ENCODE measurements around the gene GPRC5C.
"Not testable (repeated sequence)": the region's sequence is repeated elsewhere in the genome, so short reads cannot be mapped to it uniquely, and the experiment has no call there.

The GPRC5C gene

DNA sequence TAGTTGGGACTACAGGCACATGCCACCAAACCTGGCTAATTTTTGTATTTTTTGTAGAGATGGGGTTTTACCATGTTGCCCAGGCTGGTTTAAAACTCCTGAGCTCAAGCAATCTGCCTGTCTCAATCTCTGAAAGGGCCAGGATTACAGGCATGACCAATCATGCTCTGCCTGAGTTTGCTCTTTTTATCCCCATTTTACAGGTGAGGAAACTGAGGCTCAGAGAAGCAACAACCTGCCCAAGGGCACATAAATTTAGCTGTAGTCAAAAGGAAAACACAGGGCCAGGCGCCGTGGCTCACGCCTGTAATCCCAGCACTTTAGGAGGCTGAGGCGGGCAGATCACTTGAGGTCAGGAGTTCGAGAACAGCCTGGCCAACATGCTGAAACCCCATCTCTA is 26.6 kb upstream of the GPRC5C start:
- DNase-seq (ENCODE audit: low read depth in 2 of 2): not testable (repeated sequence)

DNA sequence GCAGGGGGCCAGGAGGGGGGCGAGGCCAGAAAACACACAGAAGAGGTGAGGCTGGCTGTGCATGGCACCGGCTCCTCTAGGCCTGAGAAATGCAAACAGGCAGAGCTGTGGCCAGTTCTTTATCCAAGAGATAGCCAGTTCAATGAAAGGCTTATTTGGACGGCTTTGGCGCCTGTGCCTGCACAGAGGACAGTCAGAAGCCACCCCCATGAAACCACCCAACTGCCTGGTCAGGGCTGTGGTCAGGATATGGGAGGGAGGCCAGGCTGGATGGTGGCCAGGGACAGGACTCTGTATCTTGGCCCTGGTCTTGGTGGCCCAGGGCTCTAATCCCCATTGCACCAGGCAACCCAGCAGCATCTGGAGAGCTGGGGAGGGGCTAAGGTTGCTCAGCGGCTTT is 24.5 kb upstream of the GPRC5C start:
- DNase-seq (ENCODE audit: low read depth in 2 of 2): no peak

DNA sequence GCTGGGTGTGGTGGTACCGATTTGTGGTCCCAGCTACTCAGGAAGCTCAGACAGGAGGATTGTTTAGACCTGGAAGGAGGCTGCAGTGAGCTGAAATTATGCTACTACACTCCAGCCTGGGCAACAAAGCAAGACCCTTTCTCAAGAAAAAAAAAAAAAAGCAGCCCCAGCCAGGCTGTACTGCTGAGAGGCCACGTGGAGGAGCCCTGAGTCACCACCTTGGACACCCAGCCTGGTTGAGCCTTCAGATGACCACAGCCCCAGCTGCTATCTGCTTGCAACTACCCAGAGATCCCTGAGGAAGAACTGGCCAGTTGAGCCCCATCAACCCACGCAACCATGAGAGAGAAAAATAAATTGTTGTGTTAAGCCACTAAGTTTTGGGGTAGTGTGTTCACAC is 23.6 kb upstream of the GPRC5C start:
- no peak for DNase-seq (ENCODE audit: low read depth in 2 of 2)

DNA sequence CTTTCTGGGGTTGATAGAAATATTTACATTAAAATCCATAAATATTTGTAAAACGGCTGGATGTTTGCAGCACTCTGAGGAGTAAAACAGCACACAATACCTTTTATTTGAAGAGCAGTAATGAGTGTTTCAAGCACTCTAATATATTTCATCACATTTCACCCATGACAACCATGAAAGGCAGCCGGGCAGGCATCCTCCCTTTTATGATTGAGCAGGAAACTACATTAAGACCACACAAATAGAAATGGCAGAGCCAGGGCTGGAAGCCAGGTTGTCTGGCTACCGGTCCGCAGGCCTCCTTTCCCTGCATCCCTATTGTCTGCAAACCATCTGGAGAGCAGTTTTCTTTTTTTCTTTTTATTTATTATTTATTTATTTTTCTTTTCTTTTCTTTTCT is 23.1 kb upstream of the GPRC5C start:
- DNase-seq (ENCODE audit: low read depth in 2 of 2): no peak

DNA sequence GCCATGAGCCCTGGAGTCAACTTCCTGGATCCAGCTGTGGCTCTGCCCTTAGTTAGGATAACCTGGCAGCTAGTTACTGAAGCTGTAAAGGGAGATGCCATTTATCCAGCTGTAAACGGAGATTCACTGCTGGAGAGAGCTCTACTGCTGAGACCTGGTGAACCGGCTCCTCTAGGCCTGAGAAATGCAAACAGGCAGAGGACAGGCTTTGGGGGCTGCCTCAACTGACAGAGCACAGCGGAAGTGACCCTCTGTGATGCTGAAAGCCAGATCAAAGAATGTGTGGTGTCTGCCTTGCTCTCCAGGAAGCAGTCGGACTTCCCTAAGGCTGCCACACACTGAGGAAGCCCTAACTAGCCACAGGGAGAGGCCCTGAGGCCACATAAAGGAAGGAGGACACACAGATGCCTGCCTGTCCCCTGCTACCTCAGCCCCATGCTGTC is 21.9 kb upstream of the GPRC5C start:
- DNase-seq (ENCODE audit: low read depth in 2 of 2): no peak

DNA sequence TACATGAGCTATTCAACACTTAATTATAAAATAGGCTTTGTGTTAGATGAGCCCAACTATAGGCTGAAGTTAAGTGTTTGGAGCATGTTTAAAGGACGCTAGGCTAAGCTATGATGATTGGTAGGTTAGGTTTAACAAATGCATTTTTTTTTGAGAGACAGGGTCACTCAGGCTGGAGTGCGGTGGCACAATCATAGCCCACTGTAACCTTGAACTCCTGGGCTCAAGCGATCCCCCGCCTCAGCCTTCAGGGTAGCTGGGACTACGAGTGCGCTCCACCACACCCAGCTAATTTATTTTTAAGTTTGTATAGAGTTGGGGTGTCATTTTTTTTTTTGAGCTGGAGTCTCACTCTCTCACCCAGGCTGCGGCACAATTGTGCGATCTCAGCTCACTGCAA is 19.3 kb upstream of the GPRC5C start:
- DNase-seq (ENCODE audit: low read depth in 2 of 2): no peak

DNA sequence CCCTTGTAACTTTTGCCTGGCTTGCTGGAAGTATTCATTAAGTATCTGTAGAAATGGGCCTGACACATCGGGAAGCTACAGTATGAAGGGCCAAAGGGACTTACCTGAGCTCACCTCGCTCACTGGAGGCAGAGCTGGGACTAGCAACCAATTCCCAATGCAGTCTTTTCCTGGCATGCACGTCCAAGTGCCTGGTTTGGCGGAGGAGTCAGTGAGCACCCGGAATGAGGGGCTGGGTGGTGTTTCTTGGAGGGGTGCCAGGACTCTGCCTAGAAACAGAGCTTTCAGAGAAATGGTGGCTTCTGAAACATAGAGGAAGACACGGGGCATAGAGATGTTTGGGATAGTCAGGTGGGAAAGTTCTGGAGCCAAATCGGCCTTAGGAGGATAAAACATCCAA is 18.4 kb upstream of the GPRC5C start:
- no peak for DNase-seq (ENCODE audit: low read depth in 2 of 2)

DNA sequence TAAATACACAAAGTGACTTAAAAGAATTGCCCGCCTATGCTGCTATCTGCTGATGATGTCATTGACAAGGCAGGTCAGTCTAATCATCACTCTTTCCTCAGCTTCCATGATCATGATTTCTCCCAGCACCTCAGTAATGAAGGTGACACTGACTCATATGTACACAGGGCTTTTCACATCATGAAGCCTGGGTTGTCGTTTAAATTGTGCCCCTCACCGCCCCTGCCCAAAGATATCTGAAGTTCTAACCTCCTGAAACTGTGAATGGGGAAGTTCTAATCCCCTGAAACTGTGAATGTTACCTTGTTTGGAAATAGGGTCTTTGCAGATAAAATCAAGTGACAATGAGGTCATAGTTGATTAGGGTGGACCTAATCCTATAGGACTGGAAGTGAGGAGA is 17.4 kb upstream of the GPRC5C start:
- no peak for DNase-seq (ENCODE audit: low read depth in 2 of 2)

DNA sequence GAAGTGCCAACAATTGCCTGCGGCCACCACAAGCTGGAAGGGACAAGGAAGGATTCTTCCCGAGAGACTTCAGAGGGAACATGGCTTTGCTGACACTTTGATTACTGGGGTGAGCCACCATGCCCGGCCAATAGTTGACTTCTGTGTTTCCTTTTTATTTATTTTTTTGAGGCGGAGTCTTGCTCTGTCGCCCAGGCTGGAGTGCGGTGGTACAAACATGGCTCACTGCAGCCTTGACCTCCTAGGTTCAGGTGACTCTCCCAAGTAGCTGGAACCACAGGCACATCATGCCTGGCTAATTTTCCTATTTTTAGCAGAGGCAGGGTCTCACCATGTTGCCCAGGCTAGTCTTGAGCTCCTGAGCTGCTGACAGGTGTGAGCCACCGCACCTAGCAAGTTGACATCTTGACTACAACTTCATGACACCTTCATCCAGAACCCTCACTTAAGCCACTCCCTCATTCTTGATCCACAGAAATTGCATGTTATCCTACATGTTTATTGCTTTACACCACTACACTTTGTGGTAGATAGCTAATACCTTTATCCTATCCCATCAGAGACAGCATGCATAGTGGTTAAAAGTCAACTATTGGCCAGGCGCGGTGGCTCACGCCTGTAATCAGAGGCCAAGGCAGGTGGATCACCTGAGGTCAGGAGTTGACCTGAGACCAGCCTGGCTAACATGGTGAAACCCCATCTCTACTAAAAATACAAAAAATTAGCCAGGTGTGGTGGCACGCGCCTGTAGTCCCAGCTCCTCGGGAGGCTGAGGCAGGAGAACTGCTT is 16.1 kb upstream of the GPRC5C start:
- no peak for DNase-seq (ENCODE audit: low read depth in 2 of 2)

DNA sequence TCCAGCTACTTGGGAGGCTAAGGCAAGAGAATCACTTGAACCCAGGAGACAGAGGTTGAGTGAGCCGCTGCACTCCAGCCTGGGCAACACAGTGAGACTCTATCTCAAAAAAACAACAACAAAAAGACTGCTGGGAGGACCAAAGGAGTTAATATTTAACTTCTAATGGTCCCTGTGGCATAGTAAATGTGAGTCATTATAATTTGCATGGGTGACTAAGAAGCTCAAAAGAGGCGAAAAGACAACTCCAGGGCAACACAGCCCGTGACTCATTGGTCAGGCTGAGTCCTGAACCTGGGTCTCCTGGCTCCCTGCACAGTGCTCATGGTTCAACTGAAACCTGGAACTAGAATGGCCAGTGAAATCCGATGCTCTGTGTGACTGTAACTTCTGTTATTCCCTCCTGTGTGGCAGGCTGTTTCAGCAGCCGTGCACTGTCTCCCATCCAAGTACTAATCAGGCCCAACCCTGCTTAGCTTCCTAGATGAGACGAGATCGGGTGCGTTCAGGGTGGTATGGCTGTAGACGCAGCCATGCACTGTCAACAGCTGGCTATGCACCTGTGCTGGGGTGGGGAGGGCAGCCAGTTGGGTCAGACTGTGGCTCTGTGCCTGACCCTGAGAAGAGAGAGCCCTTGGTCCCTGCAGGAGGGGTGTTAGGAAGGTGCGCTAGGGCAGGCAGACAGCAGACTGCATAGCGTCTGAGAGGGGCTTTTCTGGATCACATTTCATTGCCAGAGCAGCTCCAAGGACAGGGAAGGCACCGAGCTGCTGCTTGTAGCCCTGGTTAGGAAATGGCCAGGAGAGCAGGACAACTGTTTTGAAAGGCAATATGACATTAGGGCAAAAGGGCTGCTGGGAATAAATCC is 14.5 kb upstream of the GPRC5C start:
- no peak for DNase-seq (ENCODE audit: low read depth in 2 of 2)

DNA sequence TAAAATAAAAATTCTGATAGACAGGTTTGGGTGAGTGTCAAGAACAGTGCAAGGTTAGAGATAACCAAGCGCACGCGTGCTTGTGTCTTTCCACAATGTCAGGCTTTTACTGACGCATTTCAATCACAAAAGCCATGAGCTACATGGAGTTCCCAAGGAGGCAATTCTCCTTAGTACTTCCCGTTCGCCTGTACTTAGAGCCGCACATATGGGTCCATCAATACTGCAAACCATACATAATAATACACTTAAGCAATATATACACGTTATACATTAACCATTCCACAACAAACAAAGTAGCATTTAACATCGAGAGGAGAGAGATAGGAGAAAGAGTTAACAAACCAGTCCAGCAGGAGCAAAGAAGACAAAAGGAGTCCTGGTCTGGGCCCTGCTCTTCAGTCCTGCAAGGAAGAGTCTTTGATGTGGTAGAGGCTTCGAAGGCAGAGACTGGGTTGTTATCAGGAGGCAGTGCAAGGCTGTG is 11.9 kb upstream of the GPRC5C start:
- no peak for DNase-seq (ENCODE audit: low read depth in 2 of 2)

DNA sequence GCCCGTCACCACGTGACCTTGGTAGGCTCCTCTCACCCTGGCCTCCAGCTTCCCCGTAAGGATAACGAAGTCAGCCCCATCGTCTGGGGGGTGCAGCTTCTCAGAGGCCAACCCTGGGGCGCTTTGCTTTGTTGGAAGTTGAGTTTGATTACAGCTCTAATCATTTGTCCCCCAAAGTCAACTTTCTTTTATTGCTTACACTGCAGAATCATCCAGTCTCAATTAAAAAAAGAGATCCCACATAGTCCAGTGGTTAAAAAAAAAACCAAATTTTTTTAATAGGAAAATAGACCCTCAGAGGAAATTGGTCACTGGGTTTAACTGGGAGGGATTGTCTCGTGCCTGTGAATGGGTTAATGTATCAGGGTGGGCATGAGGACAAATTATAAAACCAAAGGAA is 7.8 kb upstream of the GPRC5C start:
- DNase-seq (ENCODE audit: low read depth in 2 of 2): no peak

DNA sequence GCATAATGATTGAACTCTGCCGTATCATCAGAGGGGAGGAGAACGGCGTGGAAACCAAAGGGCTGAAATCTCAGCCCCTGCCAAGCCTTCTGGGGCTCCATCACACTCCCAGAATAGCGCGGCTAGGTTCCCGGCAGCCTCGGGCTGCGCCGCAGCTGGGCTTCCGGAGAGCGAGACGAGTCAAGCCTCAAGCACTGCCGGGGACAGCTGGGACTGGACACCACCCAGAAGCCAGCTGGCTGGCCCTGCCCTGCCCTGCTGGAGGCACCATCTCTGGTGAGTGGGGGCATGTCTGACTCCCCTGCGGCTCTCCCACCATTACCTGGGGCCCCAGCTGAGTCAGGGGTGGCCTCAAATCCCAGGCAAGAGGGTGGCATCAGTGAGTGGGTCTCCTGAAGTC is 7.2 kb upstream of the GPRC5C start:
- no peak for DNase-seq (ENCODE audit: low read depth in 2 of 2)

DNA sequence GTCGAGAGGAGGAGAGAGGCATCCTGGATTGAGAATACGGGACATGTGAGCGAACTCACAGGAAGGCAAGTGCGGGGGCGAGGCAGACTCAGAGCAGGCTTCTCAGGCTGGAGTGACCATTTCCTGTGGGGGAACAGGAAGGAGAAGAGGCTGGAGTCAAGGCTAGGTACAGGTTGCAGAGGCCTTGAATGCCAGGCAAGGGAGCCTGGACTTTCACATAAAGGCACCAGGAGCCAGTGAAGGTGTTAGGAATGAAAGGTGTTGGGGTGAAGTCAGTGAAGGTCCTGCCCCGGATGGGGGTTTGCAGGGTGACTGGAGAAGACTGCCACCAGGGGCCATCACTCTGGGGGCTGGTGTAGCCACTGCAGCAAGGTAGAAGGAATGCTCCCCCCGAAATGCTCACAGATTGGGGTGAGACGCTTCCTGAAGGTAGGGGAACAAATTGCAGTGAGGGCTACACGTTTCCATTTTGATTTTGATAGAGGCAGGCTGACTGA is 5.3 kb upstream of the GPRC5C start:
- no peak for DNase-seq (ENCODE audit: low read depth in 2 of 2)

DNA sequence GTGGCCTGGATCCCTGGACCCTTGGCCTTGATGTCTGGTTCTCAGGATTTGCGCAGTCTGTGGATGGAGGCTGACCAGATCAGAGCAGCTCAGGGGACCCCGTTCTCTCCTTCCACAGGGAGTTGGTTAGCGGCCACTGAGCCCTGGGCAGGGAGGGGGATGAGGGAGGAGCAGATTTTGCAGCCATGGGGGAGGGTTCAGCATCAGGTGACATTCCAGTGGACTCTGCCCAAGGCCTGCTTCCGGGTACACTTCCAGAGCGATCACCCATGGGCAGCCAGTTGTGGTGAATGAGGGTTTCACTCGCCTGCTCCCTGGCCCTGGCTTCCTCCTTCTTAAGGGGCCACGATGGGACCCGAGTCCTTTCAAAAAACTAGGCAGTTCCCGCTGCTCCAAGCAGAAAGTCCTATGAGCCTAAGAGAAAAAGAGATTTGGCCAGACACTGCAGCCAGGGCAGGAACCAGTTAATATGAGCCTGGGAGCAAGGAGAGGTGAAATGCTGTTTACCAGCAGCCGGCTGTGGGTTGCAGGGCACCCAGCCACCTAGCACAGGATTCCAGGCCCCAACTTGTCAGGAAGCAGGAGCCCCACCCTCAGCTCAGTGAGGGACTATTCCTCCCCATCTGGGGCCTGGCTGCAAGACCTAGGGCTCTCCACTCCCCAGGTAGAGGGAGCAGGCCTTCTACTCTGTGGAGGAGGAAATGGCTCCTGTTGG is 4.7 kb upstream of the GPRC5C start:
- DNase-seq (ENCODE audit: low read depth in 2 of 2): no peak

DNA sequence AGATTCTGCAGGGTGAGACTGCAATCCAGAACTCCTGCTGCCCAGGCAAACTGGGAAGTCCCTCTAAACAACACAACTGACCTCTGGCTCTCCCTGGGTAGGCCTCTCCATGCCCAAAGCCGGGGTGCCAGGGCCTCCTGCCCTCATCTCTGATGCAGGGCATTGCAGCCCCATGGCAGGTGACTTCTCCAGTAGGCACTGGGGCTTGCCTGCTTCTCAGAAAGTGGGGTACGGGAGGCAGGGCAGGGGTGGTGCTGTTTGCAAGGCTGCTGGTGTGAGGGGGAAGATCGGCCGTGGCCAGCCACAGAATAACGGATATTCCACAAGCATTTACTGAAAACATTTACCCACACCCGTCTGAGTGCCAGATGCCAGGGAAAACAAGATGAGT is 4.1 kb upstream of the GPRC5C start:
- no peak for DNase-seq (ENCODE audit: low read depth in 2 of 2)

DNA sequence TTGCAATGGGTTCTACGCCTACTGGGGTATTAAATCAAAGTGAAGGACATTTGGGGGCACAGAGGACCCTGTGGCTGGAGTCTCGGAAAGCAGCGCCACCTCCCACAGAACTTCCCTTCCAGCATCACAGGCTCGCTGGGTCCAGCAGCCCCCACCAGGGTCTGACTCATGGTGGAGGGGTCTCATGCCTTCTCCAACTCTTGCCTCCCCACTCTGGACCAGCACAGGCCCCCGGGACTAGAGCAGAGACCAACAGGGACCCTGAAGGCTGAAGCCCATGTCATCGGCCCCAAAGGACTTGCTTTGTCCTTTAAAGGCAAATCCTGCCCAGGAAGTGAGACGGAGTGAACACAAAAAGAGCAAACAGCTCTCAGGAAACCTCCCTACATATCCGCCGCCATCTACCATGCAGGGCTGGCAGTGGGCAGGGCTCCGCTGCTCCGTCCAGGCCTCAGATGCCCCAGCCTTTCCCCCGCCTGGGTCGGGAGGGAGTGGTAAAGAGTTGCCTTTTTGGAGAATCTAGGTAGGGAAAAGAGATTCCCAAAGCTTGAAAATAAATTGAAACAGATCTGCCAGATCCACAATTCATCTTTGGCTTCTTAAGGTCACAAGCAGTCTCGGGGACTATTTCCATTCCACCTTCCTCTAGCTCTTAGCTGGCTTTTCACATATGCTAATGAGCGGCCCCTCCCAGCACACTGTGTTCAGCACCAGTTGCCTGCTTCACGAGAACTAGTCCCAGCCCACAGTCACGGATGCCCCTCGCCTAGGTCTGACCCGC is 2.1 kb upstream of the GPRC5C start:
- DNase-seq (ENCODE audit: low read depth in 2 of 2): no peak

DNA sequence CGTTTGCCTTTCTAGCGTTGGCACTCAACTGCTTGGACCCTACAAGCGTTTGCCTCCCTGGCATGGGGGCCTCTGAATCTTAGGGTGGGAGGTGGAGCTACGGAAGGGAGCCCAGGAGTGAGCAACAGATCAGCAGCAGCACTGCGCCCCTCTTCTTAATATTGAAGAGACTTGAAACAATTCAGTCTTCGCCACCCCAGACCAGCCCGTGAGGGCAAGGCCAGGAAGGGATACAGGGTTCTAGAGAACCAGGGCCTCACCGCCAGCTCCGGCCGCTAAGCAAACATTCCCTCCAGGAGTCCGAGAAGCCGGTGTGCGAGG is 1.5 kb upstream of the GPRC5C start:
- no peak for DNase-seq (ENCODE audit: low read depth in 2 of 2)

DNA sequence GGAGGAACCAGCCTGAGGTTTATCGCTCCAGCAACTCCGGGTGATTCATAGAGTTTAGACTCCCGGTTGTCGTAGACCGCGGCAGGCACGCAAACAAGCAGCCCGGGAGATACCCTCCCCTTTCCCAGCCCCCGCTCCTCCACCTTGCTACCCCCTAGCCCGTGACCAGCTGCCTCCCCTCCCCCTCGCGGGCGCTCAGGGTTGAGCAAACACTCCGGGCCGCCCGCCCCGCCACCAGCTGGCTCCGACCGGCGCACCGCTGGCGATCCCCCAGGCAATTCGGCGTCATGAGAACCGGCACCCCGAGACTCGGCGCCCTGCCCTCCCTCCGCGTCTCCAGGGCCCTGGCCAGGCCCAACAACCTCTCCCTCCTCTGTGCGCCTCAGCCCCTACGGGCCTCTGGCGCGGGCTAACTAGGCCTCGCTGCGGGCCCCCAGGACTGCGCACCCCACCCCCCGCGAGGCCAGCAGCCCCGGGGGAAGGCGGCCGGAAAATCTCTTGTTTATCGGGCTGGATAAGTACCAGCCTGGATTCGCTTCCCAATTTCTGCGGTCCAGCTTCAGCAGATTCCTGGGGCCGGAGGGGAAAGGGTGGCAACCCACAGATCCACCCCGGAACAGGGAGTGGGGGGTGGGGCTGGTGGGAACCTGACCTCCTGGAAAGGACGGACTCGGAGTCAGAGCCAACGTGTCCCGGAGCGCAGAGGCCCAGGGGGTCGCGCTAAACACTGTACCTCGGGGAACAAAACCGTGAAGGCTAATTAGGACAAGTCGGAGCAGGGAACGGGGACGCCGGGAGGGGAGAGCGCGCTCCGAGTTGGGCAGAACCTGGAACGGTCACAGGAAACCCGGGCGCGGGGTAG is 951 bp upstream of the GPRC5C start:
- no peak for DNase-seq (ENCODE audit: low read depth in 2 of 2)

DNA sequence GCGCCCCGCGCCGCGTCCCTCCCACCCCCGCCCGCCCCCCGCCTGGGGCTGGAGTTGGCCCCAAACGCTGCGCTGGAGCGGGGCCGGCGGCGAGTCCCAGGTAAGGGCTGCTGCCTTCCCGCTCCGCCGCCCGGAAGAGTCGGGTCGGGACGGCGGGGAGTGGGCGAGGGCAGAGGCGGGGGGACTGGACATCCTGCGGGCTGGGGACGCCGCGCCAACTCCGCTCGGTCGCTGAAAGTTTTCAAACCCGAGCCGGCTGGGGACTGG is 469 bp downstream of the GPRC5C start:
- no peak for DNase-seq (ENCODE audit: low read depth in 2 of 2)

Measured in activated CD8-positive, alpha-beta memory T cell treated with anti-CD3 and anti-CD28 coated beads for 4 hours (primary cell).